Adrenal gland (tissue), 5 donors: ENCODE measurements around the gene TMEM232.

Experiments used
- CTCF ChIP-seq, 6 experiments: fragments of 450-650 bp in 4 of 6; fragments of 200-600 bp in 2 of 6; sonication (generic) in 1 of 6; IDR thresholded peaks; 1 replicate in 5 of 6; 2 replicates in 1 of 6; pipeline versions ENCODE4 v1.5.1 to v1.8.0; 2016 to 2021; ENCODE audit warnings: antibody characterized with exemption in 6 of 6, mild to moderate bottlenecking in 2 of 6, moderate library complexity in 1 of 6
- POLR2A ChIP-seq, 2 donors: fragments of 450-650 bp; IDR thresholded peaks; one replicate each; pipeline ENCODE4 v1.6.1; 2017; ENCODE audit warnings: antibody characterized with exemption in 2 of 2, mild to moderate bottlenecking in 2 of 2, moderate library complexity in 1 of 2
- donor health status: DM: no; HTN: no; CAD: no.

DNA sequence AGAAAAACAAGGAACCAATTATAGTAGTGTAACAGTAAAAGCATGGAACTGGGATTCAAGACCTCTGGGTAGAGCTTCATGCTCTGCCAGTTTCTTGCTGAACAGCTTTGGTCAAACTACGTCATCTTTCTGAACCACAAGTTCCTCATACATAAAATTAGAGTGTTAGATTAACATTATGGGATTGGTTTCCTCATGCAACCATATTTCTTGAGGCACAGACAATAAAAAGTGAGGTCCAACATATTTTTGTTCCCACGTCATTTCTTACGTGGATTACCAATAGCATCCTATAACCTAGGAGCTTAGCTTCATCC, 354.8 kb downstream of the TMEM232 start:
- TF ChIP-seq CTCF (IDR thresholded peaks at IDR 0.05) (no peak), POLR2A (IDR thresholded peaks at IDR 0.05) (no peak)
